ENCODE results near the gene SUSD4. TPM values are rescaled to one million over a fixed set of nuclear protein-coding genes. Genes with fewer than 3 reads are reported as not detected.

SUSD4 gene
- total RNA-seq, 1 experiment from 2014 or later, result 3.5 TPM

- Mint-ChIP-seq H3K36me3 (ENCODE audit: insufficient read depth in 1 of 3, low read depth in 3 of 3) (no peaks in the 10 kb centered on the region; a peak in 1 of 7 replicates), H3K27ac (no peak overlapping the region), H3K27me3 (ENCODE audit: low read depth) (peaks cover 2% of the 10 kb centered on the region; the same call in 1 of the 2 replicates), H3K9me3 (no peaks in the 10 kb centered on the region), H3K4me3 (no peak overlapping the region), H3K4me1 (peaks cover 5% of the 10 kb centered on the region in 2 experiments)
- H3K27ac ChIP-seq (ENCODE audit: insufficient read length, low read depth, low read length), result no peak overlapping the region
- H3K9ac ChIP-seq (ENCODE audit: extremely low read depth, insufficient read length, low read length), result no peak overlapping the region
- no CpG with 5 or more reads among the region's 4 CpGs for WGBS (ENCODE audit: extremely low coverage, insufficient read length, low lambda C conversion rate)
- H3T11ph ChIP-seq (ENCODE audit: low read length), result no peak overlapping the region
- no peak for DNase-seq
- H2BK5ac ChIP-seq (ENCODE audit: insufficient read length, low read length), result no peak overlapping the region
- no peak overlapping the region for H3K4ac ChIP-seq (ENCODE audit: low read depth, low read length)
- no peak overlapping the region for H3K23ac ChIP-seq (ENCODE audit: insufficient read length, low read depth, low read length)
- no peak overlapping the region for H4K8ac ChIP-seq (replicated peaks; ENCODE audit: insufficient read length, low read depth, low read length)
- no peak overlapping the region for H4K91ac ChIP-seq (ENCODE audit: insufficient read length, low read depth, low read length)
- no peaks in the 10 kb centered on the region for H3K9me3 ChIP-seq (ENCODE audit: control insufficient read depth, low read depth, low read length)
- TF ChIP-seq CTCF (conservative IDR thresholded peaks at IDR 0.05), result no peak
- no peak overlapping the region for H2BK12ac ChIP-seq (ENCODE audit: insufficient read length, low read depth, low read length)
- H3K27me3 ChIP-seq (ENCODE audit: insufficient read depth, low read length), result no peaks in the 10 kb centered on the region
- H2BK15ac ChIP-seq (ENCODE audit: low read depth, low read length), result no peak overlapping the region
- no peaks in the 10 kb centered on the region for H3K23me2 ChIP-seq (ENCODE audit: insufficient read length, low read depth, low read length, poor library complexity, severe bottlenecking)
- no peak overlapping the region for H2BK120ac ChIP-seq (ENCODE audit: low read depth, low read length, poor library complexity, severe bottlenecking)
- H3K14ac ChIP-seq (ENCODE audit: insufficient read depth, low read length), result no peak overlapping the region
- no peak overlapping the region for H3K4me2 ChIP-seq (ENCODE audit: insufficient read depth, insufficient read length, low read length)
- H3K18ac ChIP-seq (ENCODE audit: insufficient read length, low read depth, low read length), result no peak overlapping the region
- no peak overlapping the region for H3K56ac ChIP-seq (ENCODE audit: insufficient read length, low read depth, low read length)
- no peak overlapping the region for H2BK20ac ChIP-seq (ENCODE audit: low read depth, low read length, poor library complexity, severe bottlenecking)
- H3K79me1 ChIP-seq (ENCODE audit: insufficient read depth, low read depth, low read length, poor library complexity, severe bottlenecking), result no peaks in the 10 kb centered on the region
- H3K4me1 ChIP-seq (ENCODE audit: insufficient read depth, low read length), result no peaks in the 10 kb centered on the region
- no peak overlapping the region for H2AFZ ChIP-seq (ENCODE audit: low read length)
- H4K20me1 ChIP-seq (ENCODE audit: control insufficient read depth, insufficient read depth, insufficient read length), result no peaks in the 10 kb centered on the region
- H4K5ac ChIP-seq (ENCODE audit: insufficient read length, low read depth, low read length), result no peak overlapping the region
- no peak overlapping the region for H2AK5ac ChIP-seq (ENCODE audit: insufficient read length, low read length)
- H3K79me2 ChIP-seq (ENCODE audit: insufficient read depth, low read length), result no peaks in the 10 kb centered on the region
Measured at GRCh38 chr1:223346311-223346710, 17.7 kb downstream of the SUSD4 start.
